NCI-H69 (cell line): ENCODE results near the gene OXTR.

Source experiments
- DNase-seq: peaks from one replicate; lab custom pipeline; 2025; lab: John Stamatoyannopoulos, UW

The OXTR gene

GRCh38 chr3:8712045-8712907 lies 57.1 kb downstream of the OXTR start:
- peak; percentile 87 for DNase-seq

GRCh38 chr3:8709801-8710507 lies 59.5 kb downstream of the OXTR start:
- DNase-seq: peak; percentile 76

GRCh38 chr3:8709287-8709686 lies 60.1 kb downstream of the OXTR start:
- DNase-seq: no peak

- no peak for DNase-seq
Observed at GRCh38 chr3:8705575-8705974, 63.8 kb downstream of the OXTR start.

- no peak for DNase-seq
Observed at GRCh38 chr3:8702560-8702959, 66.9 kb downstream of the OXTR start.
